ENCODE measurements around the gene GGACT.

Gene GGACT

DNA sequence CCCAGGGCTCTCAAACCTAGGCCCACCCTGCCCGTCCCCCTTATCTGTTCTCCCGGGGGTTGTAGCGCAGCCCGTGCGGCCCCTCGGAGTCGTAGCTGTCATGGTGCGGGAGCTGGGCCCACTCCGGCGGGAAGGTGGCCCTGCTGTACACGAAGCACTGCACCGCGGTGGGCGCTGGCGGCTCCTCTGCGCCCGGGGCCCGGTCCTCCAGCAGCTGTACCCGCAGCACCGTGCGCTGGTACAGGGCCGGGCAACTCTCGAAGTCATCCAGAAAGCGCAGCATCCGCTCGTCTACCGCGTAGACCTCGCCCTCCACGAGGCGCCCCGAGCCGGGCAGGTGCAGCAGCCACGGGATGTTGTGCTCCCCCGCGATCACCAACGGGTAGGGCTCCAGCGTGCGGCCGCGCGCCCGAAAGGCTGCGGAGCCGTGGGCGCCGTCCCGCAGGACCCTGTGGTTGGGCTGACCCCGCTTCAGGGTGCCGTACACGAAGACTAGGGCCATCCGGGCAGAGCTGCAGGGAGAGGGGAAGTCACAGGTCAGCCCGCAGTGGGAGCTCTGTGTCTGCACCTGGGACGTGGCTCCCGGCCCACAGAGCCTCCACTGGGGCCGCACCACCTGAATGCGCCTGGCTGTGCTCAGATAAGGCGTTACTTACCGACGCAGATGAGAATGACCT lies 56.4 kb downstream of the GGACT start:
- Mint-ChIP-seq H3K4me3 (no peak overlapping the region), H3K36me3 (ENCODE audit: low read depth) (peaks cover 55% of the 10 kb centered on the region), H3K9me3 (no peaks in the 10 kb centered on the region), H3K27ac (no peak overlapping the region), H3K27me3 (ENCODE audit: low read depth) (no peaks in the 10 kb centered on the region), H3K4me1 (peaks cover 21% of the 10 kb centered on the region)
- TF ChIP-seq CTCF (IDR thresholded peaks at IDR 0.05; ENCODE audit: unreplicated experiment in 3 of 3), result no peak

- no peaks in the 10 kb centered on the region for H3K27me3 Mint-ChIP-seq (ENCODE audit: low read depth)
- no peak for TF ChIP-seq CTCF (IDR thresholded peaks at IDR 0.05; ENCODE audit: unreplicated experiment in 3 of 3)
- H3K4me3 Mint-ChIP-seq, result no peak overlapping the region
- H3K9me3 Mint-ChIP-seq, result no peaks in the 10 kb centered on the region
- peaks cover 21% of the 10 kb centered on the region for H3K4me1 Mint-ChIP-seq
- H3K36me3 Mint-ChIP-seq (ENCODE audit: low read depth), result peaks cover 46% of the 10 kb centered on the region
- peak overlapping the region in 1 of 3 experiments; percentile 21 for H3K27ac Mint-ChIP-seq
These were observed 57.8 kb downstream of the GGACT start for GRCh38 chr13:100530671-100531213.

GRCh38 chr13:100529666-100530377 lies 58.8 kb downstream of the GGACT start:
- Mint-ChIP-seq H3K4me1 (peaks cover 12% of the 10 kb centered on the region), H3K27me3 (ENCODE audit: low read depth) (no peaks in the 10 kb centered on the region), H3K4me3 (no peak overlapping the region), H3K36me3 (ENCODE audit: low read depth) (peaks cover 46% of the 10 kb centered on the region), H3K9me3 (no peaks in the 10 kb centered on the region), H3K27ac (no peak overlapping the region)
- TF ChIP-seq CTCF (IDR thresholded peaks at IDR 0.05; ENCODE audit: unreplicated experiment in 3 of 3), result no peak

- H3K4me1 Mint-ChIP-seq, result peaks cover 11% of the 10 kb centered on the region
- peaks cover 46% of the 10 kb centered on the region for H3K36me3 Mint-ChIP-seq (ENCODE audit: low read depth)
- no peak overlapping the region for H3K27ac Mint-ChIP-seq
- TF ChIP-seq CTCF (IDR thresholded peaks at IDR 0.05; ENCODE audit: unreplicated experiment in 3 of 3), result no peak
- H3K9me3 Mint-ChIP-seq, result no peaks in the 10 kb centered on the region
- H3K27me3 Mint-ChIP-seq (ENCODE audit: low read depth), result no peaks in the 10 kb centered on the region
- no peak overlapping the region for H3K4me3 Mint-ChIP-seq
These were observed 59.8 kb downstream of the GGACT start for GRCh38 chr13:100528820-100529219.

- no peak overlapping the region for H3K27ac Mint-ChIP-seq
- H3K27me3 Mint-ChIP-seq (ENCODE audit: low read depth), result peaks cover 5% of the 10 kb centered on the region
- H3K9me3 Mint-ChIP-seq, result no peaks in the 10 kb centered on the region
- no peak overlapping the region for H3K4me3 Mint-ChIP-seq
- peaks cover 50% of the 10 kb centered on the region for H3K36me3 Mint-ChIP-seq (ENCODE audit: low read depth)
- no peak for TF ChIP-seq CTCF (IDR thresholded peaks at IDR 0.05; ENCODE audit: unreplicated experiment in 3 of 3)
- H3K4me1 Mint-ChIP-seq, result peaks cover 14% of the 10 kb centered on the region
These were observed 60.2 kb downstream of the GGACT start for GRCh38 chr13:100528353-100528752.

Data from nephron (organoid).